NK-92 (cell line): ENCODE data around the gene CACNA1F.

Experiments used
- DNase-seq: peaks from one replicate; lab custom pipeline; 2025; ENCODE audit not compliant: unreplicated experiment; lab: John Stamatoyannopoulos, UW

The CACNA1F gene

GRCh38 chrX:49233176-49233575 is at the start of gene CACNA1F:
Gene CACNA1F, minus strand, starts transcription at chrX:49233340. Its CDS starts 31 bp downstream, at chrX:49233309.
- DNase-seq: no peak

GRCh38 chrX:49282647-49283011 is 49.5 kb upstream of the CACNA1F start:
- DNase-seq: no peak

GRCh38 chrX:49278081-49278480 is 44.9 kb upstream of the CACNA1F start:
- DNase-seq: no peak

GRCh38 chrX:49277535-49277830 is 44.3 kb upstream of the CACNA1F start:
- DNase-seq: no peak

- no peak for DNase-seq
These were observed 43.8 kb upstream of the CACNA1F start for GRCh38 chrX:49276671-49277534.

GRCh38 chrX:49276207-49276606 is 43.1 kb upstream of the CACNA1F start:
- no peak for DNase-seq

- DNase-seq: no peak
These were observed 40.1 kb upstream of the CACNA1F start for GRCh38 chrX:49273181-49273727.

GRCh38 chrX:49272421-49272820 is 39.3 kb upstream of the CACNA1F start:
- no peak for DNase-seq

- no peak for DNase-seq
These were observed 38.2 kb upstream of the CACNA1F start for GRCh38 chrX:49271341-49271740.

- DNase-seq: no peak
These were observed 37.2 kb upstream of the CACNA1F start for GRCh38 chrX:49270249-49270921.

GRCh38 chrX:49269767-49270248 is 36.7 kb upstream of the CACNA1F start, which contains the start of gene PPP1R3F:
Gene PPP1R3F, plus strand, starts transcription at chrX:49269793. Its CDS starts 77 bp downstream, at chrX:49269870.
- DNase-seq: no peak

- DNase-seq: peak; percentile 68
These were observed 36.0 kb upstream of the CACNA1F start for GRCh38 chrX:49269010-49269766.

- no peak for DNase-seq
These were observed 35.5 kb upstream of the CACNA1F start for GRCh38 chrX:49268702-49269009.

- no peak for DNase-seq
These were observed 33.6 kb upstream of the CACNA1F start for GRCh38 chrX:49266523-49267445.

- DNase-seq: no peak
These were observed 31.3 kb upstream of the CACNA1F start, which contains the start of gene FOXP3 for GRCh38 chrX:49264460-49264859. Gene FOXP3, minus strand, starts transcription at chrX:49264710. Its CDS starts 6,205 bp downstream, at chrX:49258505.

GRCh38 chrX:49263631-49264030 is 30.5 kb upstream of the CACNA1F start:
- DNase-seq: no peak

GRCh38 chrX:49262603-49263002 is 29.5 kb upstream of the CACNA1F start:
- DNase-seq: no peak

- DNase-seq: no peak
These were observed 27.3 kb upstream of the CACNA1F start for GRCh38 chrX:49260221-49260985.

GRCh38 chrX:49258749-49259124 is 25.6 kb upstream of the CACNA1F start:
- no peak for DNase-seq
